ENCODE data around the gene MPL.

The MPL gene

DNA sequence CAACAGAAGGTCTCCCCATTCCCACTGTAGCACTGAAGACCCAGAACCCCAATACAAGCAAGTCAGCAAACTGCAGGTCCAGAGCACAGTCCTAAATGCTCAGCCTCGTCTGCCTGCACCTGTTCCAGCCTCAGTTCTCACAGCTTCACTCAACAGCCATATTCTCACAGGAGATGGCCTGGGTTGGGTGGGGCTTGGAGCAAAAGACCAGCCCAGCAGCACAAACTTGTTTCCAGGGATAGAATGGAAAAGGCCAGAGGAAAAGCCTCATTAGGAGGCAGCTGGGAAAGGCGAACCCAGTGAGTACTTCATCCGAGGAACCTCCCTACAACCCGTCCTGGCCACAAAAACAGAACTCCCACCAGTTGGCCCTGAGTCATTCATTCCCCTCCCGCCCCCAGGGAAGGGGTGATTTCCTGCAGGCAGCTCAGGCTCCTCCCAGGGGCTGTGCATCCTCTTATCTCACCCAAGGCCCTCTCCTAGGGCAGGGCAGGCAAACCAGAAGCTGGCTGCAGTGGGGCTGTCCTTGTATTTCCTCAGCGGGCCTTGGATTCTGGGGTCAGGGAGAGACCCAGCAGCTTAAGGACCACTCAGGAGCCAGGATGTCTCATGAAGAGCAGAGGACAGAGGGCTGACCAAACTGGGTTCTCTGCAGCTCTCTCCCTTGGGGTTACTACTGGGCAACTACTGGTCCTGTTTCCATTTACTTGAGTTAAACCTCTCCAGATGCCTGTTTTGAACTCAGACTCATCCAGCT lies 7.4 kb upstream of the MPL start:
- DNase-seq (ENCODE audit: low read depth) = peak; percentile 49
- peaks cover 19% of the 10 kb centered on the region for H3K9me3 ChIP-seq (ENCODE audit: control insufficient read depth, low read length)
- H3K9ac ChIP-seq (ENCODE audit: low read length) = no peak overlapping the region
- H3K27me3 ChIP-seq (replicated peaks; ENCODE audit: control insufficient read depth, insufficient read depth, low read length) = no peaks in the 10 kb centered on the region
- no peak overlapping the region for H3K4me3 ChIP-seq (ENCODE audit: low read length)
- peaks cover 11% of the 10 kb centered on the region for H3K4me1 ChIP-seq (ENCODE audit: control insufficient read depth, insufficient read depth, low read length)
- H3K36me3 ChIP-seq (ENCODE audit: control insufficient read depth, insufficient read depth, low read length, severe bottlenecking) = no peaks in the 10 kb centered on the region

- Histone ChIP-seq H3K4me1 (ENCODE audit: control insufficient read depth, insufficient read depth, low read length) (peaks cover 16% of the 10 kb centered on the region), H3K4me3 (ENCODE audit: low read length) (no peak overlapping the region), H3K27me3 (replicated peaks; ENCODE audit: control insufficient read depth, insufficient read depth, low read length) (no peaks in the 10 kb centered on the region), H3K9me3 (ENCODE audit: control insufficient read depth, low read length) (peaks cover 9% of the 10 kb centered on the region), H3K9ac (ENCODE audit: low read length) (no peak overlapping the region), H3K36me3 (ENCODE audit: control insufficient read depth, insufficient read depth, low read length, severe bottlenecking) (no peaks in the 10 kb centered on the region)
- DNase-seq (ENCODE audit: low read depth) = no peak
These were observed 5.9 kb upstream of the MPL start for GRCh38 chr1:43331688-43332087.

- Histone ChIP-seq H3K36me3 (ENCODE audit: control insufficient read depth, insufficient read depth, low read length, severe bottlenecking) (no peaks in the 10 kb centered on the region), H3K9ac (ENCODE audit: low read length) (no peak overlapping the region), H3K9me3 (ENCODE audit: control insufficient read depth, low read length) (no peaks in the 10 kb centered on the region), H3K4me1 (ENCODE audit: control insufficient read depth, insufficient read depth, low read length) (peaks cover 16% of the 10 kb centered on the region), H3K27me3 (replicated peaks; ENCODE audit: control insufficient read depth, insufficient read depth, low read length) (no peaks in the 10 kb centered on the region), H3K4me3 (ENCODE audit: low read length) (no peak overlapping the region)
- no peak for DNase-seq (ENCODE audit: low read depth)
These were observed 3.0 kb upstream of the MPL start for GRCh38 chr1:43334453-43335205.

- no peak overlapping the region for H3K9ac ChIP-seq (ENCODE audit: low read length)
- no peaks in the 10 kb centered on the region for H3K27me3 ChIP-seq (replicated peaks; ENCODE audit: control insufficient read depth, insufficient read depth, low read length)
- peaks cover 10% of the 10 kb centered on the region for H3K4me1 ChIP-seq (ENCODE audit: control insufficient read depth, insufficient read depth, low read length)
- no peak for DNase-seq (ENCODE audit: low read depth)
- no peaks in the 10 kb centered on the region for H3K36me3 ChIP-seq (ENCODE audit: control insufficient read depth, insufficient read depth, low read length, severe bottlenecking)
- no peaks in the 10 kb centered on the region for H3K9me3 ChIP-seq (ENCODE audit: control insufficient read depth, low read length)
- no peak overlapping the region for H3K4me3 ChIP-seq (ENCODE audit: low read length)
These were observed 383 bp downstream of the MPL start for GRCh38 chr1:43338001-43338400.

DNA sequence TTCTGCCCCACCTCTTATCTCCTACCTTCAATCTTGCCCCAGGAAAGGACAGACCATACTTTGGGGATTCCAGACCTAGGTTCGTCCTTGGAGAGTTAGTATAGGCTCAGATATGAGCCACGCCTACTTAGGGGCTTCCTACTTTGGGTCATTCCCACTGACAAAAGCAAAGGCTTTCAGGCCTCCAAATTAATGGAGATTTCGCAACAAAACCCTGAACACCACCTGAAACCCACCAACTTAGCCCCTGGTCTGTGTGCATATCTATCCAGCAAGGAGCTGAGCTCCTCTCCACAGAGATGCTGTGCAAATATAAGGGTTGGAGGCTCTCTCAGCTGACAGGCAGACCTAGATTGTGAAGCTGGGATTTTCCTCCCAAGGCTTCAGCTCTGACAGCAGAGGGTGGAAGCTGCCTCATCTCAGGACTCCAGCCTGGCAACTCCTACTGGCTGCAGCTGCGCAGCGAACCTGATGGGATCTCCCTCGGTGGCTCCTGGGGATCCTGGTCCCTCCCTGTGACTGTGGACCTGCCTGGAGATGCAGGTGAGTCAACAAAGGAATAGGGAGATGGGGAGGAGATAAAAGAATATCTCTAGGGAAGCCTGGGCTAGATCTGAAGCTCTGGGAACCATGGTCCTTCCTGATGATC lies 2.1 kb downstream of the MPL start:
- no peak for DNase-seq (ENCODE audit: low read depth)
- Histone ChIP-seq H3K4me3 (ENCODE audit: low read length) (no peak overlapping the region), H3K9ac (ENCODE audit: low read length) (no peak overlapping the region), H3K36me3 (ENCODE audit: control insufficient read depth, insufficient read depth, low read length, severe bottlenecking) (no peaks in the 10 kb centered on the region), H3K27me3 (replicated peaks; ENCODE audit: control insufficient read depth, insufficient read depth, low read length) (no peaks in the 10 kb centered on the region), H3K9me3 (ENCODE audit: control insufficient read depth, low read length) (no peaks in the 10 kb centered on the region), H3K4me1 (ENCODE audit: control insufficient read depth, insufficient read depth, low read length) (peaks cover 20% of the 10 kb centered on the region)

DNA sequence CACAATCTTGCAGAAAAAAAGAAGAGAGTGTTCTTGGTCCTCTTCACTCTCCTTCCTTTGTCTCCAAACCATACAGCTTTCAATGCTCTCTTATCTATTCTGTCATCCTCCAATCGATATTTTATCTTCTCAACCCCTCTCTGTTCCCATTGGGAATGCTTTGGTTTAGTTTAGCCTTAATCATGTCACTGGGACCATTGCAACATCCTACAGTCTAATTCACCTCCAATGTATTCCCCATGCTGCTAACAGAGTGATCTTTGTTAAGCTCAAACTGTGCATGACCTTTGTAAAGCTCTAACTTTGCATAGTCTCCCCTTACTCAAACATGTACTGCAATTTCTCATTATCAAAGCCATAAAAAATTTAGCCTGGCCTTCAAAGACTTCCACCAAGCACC lies 2.9 kb downstream of the MPL start:
- Histone ChIP-seq H3K4me3 (ENCODE audit: low read length) (no peak overlapping the region), H3K27me3 (replicated peaks; ENCODE audit: control insufficient read depth, insufficient read depth, low read length) (no peaks in the 10 kb centered on the region), H3K9me3 (ENCODE audit: control insufficient read depth, low read length) (no peaks in the 10 kb centered on the region), H3K4me1 (ENCODE audit: control insufficient read depth, insufficient read depth, low read length) (peaks cover 29% of the 10 kb centered on the region), H3K9ac (ENCODE audit: low read length) (no peak overlapping the region), H3K36me3 (ENCODE audit: control insufficient read depth, insufficient read depth, low read length, severe bottlenecking) (no peaks in the 10 kb centered on the region)
- no peak for DNase-seq (ENCODE audit: low read depth)

GRCh38 chr1:43344267-43344850 lies 6.7 kb downstream of the MPL start:
- Histone ChIP-seq H3K4me3 (ENCODE audit: low read length) (no peak overlapping the region), H3K27me3 (replicated peaks; ENCODE audit: control insufficient read depth, insufficient read depth, low read length) (no peaks in the 10 kb centered on the region), H3K9ac (ENCODE audit: low read length) (peak overlapping the region; percentile 40), H3K36me3 (ENCODE audit: control insufficient read depth, insufficient read depth, low read length, severe bottlenecking) (no peaks in the 10 kb centered on the region), H3K4me1 (ENCODE audit: control insufficient read depth, insufficient read depth, low read length) (peaks cover 31% of the 10 kb centered on the region), H3K9me3 (ENCODE audit: control insufficient read depth, low read length) (no peaks in the 10 kb centered on the region)
- DNase-seq (ENCODE audit: low read depth) = no peak

DNA sequence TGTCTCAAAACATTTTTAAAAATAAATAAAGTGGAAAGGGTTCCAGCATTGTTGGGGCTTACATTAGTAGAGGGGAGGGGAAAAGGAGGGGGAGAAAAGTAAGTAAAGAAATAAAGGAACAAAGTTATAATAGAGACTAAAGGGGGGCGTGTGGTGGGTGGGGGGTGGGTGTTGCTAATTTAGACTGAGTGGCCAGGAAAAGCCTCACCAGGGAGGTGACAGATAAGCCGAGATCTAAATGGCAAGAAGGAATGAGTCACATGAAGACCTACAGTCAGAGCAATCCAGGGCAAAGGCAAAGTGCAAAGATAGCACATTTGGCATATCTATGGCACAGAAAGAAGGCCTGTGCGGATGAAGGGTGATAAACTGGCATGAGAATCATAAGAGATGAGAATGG lies 7.5 kb downstream of the MPL start:
- DNase-seq (ENCODE audit: low read depth) = no peak
- no peaks in the 10 kb centered on the region for H3K9me3 ChIP-seq (ENCODE audit: control insufficient read depth, low read length)
- peak overlapping the region; percentile 40 for H3K9ac ChIP-seq (ENCODE audit: low read length)
- peaks cover 38% of the 10 kb centered on the region for H3K4me1 ChIP-seq (ENCODE audit: control insufficient read depth, insufficient read depth, low read length)
- no peaks in the 10 kb centered on the region for H3K36me3 ChIP-seq (ENCODE audit: control insufficient read depth, insufficient read depth, low read length, severe bottlenecking)
- no peaks in the 10 kb centered on the region for H3K27me3 ChIP-seq (replicated peaks; ENCODE audit: control insufficient read depth, insufficient read depth, low read length)
- H3K4me3 ChIP-seq (ENCODE audit: low read length) = no peak overlapping the region

- Histone ChIP-seq H3K36me3 (ENCODE audit: control insufficient read depth, insufficient read depth, low read length, severe bottlenecking) (no peaks in the 10 kb centered on the region), H3K9ac (ENCODE audit: low read length) (no peak overlapping the region), H3K4me1 (ENCODE audit: control insufficient read depth, insufficient read depth, low read length) (peaks cover 33% of the 10 kb centered on the region), H3K9me3 (ENCODE audit: control insufficient read depth, low read length) (no peaks in the 10 kb centered on the region), H3K27me3 (replicated peaks; ENCODE audit: control insufficient read depth, insufficient read depth, low read length) (no peaks in the 10 kb centered on the region), H3K4me3 (ENCODE audit: low read length) (no peak overlapping the region)
- DNase-seq (ENCODE audit: low read depth) = no peak
These were observed 9.0 kb downstream of the MPL start for GRCh38 chr1:43346636-43347035.

DNA sequence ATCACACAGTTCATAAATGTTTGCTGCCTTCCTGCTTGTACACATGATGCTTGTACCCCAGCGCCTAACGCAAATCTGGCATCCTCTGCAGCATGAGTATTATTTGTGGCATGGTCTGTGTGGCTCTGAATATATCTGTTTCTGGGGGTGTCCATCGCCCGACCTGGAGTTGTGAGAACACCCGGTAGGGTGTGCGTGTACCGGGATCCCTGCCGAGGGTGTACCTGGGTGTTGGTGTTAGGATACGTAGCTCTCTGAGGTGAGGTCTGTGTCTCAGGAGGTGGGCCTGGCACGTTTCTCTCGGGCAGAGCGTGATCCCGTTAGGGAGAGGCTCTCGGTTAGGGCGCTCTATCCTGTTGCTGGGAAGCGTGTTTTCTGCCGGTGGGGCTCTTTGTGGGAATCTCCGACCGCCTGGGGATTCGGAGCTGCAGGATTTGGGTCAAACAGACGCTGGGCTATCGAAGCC lies 10.8 kb downstream of the MPL start:
- H3K27me3 ChIP-seq (replicated peaks; ENCODE audit: control insufficient read depth, insufficient read depth, low read length) = no peaks in the 10 kb centered on the region
- H3K36me3 ChIP-seq (ENCODE audit: control insufficient read depth, insufficient read depth, low read length, severe bottlenecking) = no peaks in the 10 kb centered on the region
- no peaks in the 10 kb centered on the region for H3K9me3 ChIP-seq (ENCODE audit: control insufficient read depth, low read length)
- H3K4me1 ChIP-seq (ENCODE audit: control insufficient read depth, insufficient read depth, low read length) = peaks cover 33% of the 10 kb centered on the region
- no peak for DNase-seq (ENCODE audit: low read depth)
- H3K9ac ChIP-seq (ENCODE audit: low read length) = peak overlapping the region; percentile 77
- H3K4me3 ChIP-seq (ENCODE audit: low read length) = peak overlapping the region; percentile 75

Measured in adipocyte (in vitro differentiated cells).